Hepatocyte (in vitro differentiated cells): ENCODE measurements around the gene C4BPA. TPM values are rescaled to one million over a fixed set of nuclear protein-coding genes. Genes with fewer than 3 reads are reported as not detected.

Experiments
- DNase-seq: peaks from one replicate; pipeline ENCODE4 v3.0.0-alpha.2; 2016; ENCODE audit warnings: low spot score
- H2AFZ ChIP-seq: fragments of 200-600 bp; sonication (generic); 2 replicates; pipeline ENCODE4 v1.6.0; 2016; ENCODE audit warnings: antibody characterized with exemption, mild to moderate bottlenecking
- H3K27ac ChIP-seq: fragments of 200-600 bp; sonication (generic); 2 replicates; pipeline ENCODE4 v1.5.1; 2016; ENCODE audit warnings: mild to moderate bottlenecking
- H3K27me3 ChIP-seq: fragments of 200-600 bp; sonication (generic); 2 replicates; pipeline ENCODE4 v1.6.1; 2016
- H3K36me3 ChIP-seq: fragments of 200-600 bp; sonication (generic); replicated peaks from 2 replicates; pipeline ENCODE4 v1.5.1; 2016; ENCODE audit warnings: low read depth; ENCODE audit not compliant: insufficient read depth
- H3K4me1 ChIP-seq: fragments of 200-600 bp; sonication (generic); 2 replicates; pipeline ENCODE4 v1.5.1; 2016; ENCODE audit warnings: mild to moderate bottlenecking, moderate library complexity; ENCODE audit not compliant: insufficient read depth
- H3K4me2 ChIP-seq: fragments of 200-600 bp; sonication (generic); 2 replicates; pipeline ENCODE4 v1.6.0; 2016
- H3K4me3 ChIP-seq: fragments of 200-600 bp; sonication (generic); 2 replicates; pipeline ENCODE4 v1.5.1; 2016; ENCODE audit warnings: mild to moderate bottlenecking
- H3K79me2 ChIP-seq: fragments of 200-600 bp; sonication (generic); 2 replicates; pipeline ENCODE4 v1.6.0; 2017; ENCODE audit warnings: mild to moderate bottlenecking
- H3K9me2 ChIP-seq: fragments of 200-600 bp; sonication (generic); replicated peaks from 2 replicates; pipeline ENCODE4 v1.6.0; 2017; ENCODE audit warnings: mild to moderate bottlenecking; ENCODE audit not compliant: insufficient read depth
- H3K9me3 ChIP-seq: fragments of 200-600 bp; sonication (generic); 2 replicates; pipeline ENCODE4 v1.5.1; 2016; ENCODE audit warnings: low read depth, mild to moderate bottlenecking
- H4K20me1 ChIP-seq: fragments of 200-600 bp; sonication (generic); 2 replicates; pipeline ENCODE4 v1.6.0; 2016; ENCODE audit warnings: mild to moderate bottlenecking; ENCODE audit not compliant: insufficient read depth, poor library complexity, severe bottlenecking
- CTCF ChIP-seq: fragments of 200-600 bp; sonication (generic); IDR thresholded peaks from 2 replicates; pipeline ENCODE4 v1.5.1; 2016; ENCODE audit warnings: antibody characterized with exemption, mild to moderate bottlenecking; ENCODE audit not compliant: poor library complexity
- EZH2 ChIP-seq: fragments of 200-600 bp; sonication (generic); IDR thresholded peaks from 2 replicates; pipeline ENCODE4 v1.6.1; 2016; ENCODE audit warnings: antibody characterized with exemption, mild to moderate bottlenecking, borderline replicate concordance
- EZH2phosphoT487 ChIP-seq: fragments of 200-600 bp; sonication (generic); IDR thresholded peaks from one replicate; pipeline ENCODE4 v1.6.1; 2018; ENCODE audit warnings: antibody characterized with exemption, mild to moderate bottlenecking, low read depth, moderate library complexity; ENCODE audit not compliant: unreplicated experiment, severe bottlenecking
- WGBS: methylation state at CpG from one replicate; pipeline ENCODE4 v1.1.6; 2016; ENCODE audit warnings: low lambda C conversion rate; ENCODE audit errors: missing lambda C conversion rate; 5-methylcytosine and 5-hydroxymethylcytosine counted together
- polyA plus RNA-seq: library from polyadenylated mRNA; unstranded; fragments of >200 nt; fragmentation: Nextera tagmentation; extraction: Ambion mirVana; gene quantifications from 2 replicates; pipeline ENCODE4 v1.2.1, GENCODE V29; 2016
- total RNA-seq: library from RNA; depleted of rRNA; stranded (reverse); fragments of >200 nt; gene quantifications from 2 replicates; pipeline ENCODE4 v1.2.3, GENCODE V29; 2014

The C4BPA gene
- total and polyA plus RNA-seq, 2 experiments from 2014 or later = 12.4 to 17.2 TPM

GRCh38 chr1:207059881-207060280 lies 44.2 kb upstream of the C4BPA start:
- no peak overlapping the region for H2AFZ ChIP-seq
- H4K20me1 ChIP-seq = no peaks in the 10 kb centered on the region
- WGBS = 90% methylated on average over 4 of the region's 4 CpGs
- DNase-seq = no peak
- no peaks in the 10 kb centered on the region for H3K9me2 ChIP-seq
- no peaks in the 10 kb centered on the region for H3K27me3 ChIP-seq
- no peaks in the 10 kb centered on the region for H3K9me3 ChIP-seq
- no peak overlapping the region for H3K4me3 ChIP-seq
- TF ChIP-seq EZH2phosphoT487 (no peak), EZH2 (no peak), CTCF (no peak)
- no peaks in the 10 kb centered on the region for H3K36me3 ChIP-seq
- H3K79me2 ChIP-seq = peaks cover 3% of the 10 kb centered on the region
- H3K27ac ChIP-seq = no peak overlapping the region
- H3K4me1 ChIP-seq = no peaks in the 10 kb centered on the region
- no peak overlapping the region for H3K4me2 ChIP-seq

GRCh38 chr1:207060596-207060995 lies 43.4 kb upstream of the C4BPA start:
- Histone ChIP-seq H2AFZ (no peak overlapping the region), H3K79me2 (peaks cover 3% of the 10 kb centered on the region)

GRCh38 chr1:207062058-207062457 lies 42.0 kb upstream of the C4BPA start:
- no peaks in the 10 kb centered on the region for H3K9me3 ChIP-seq
- H3K9me2 ChIP-seq = no peaks in the 10 kb centered on the region
- H4K20me1 ChIP-seq = no peaks in the 10 kb centered on the region
- H2AFZ ChIP-seq = no peak overlapping the region
- H3K27ac ChIP-seq = no peak overlapping the region
- no peaks in the 10 kb centered on the region for H3K36me3 ChIP-seq
- TF ChIP-seq CTCF (no peak), EZH2 (no peak), EZH2phosphoT487 (no peak)
- H3K4me1 ChIP-seq = no peaks in the 10 kb centered on the region
- no peak overlapping the region for H3K4me2 ChIP-seq
- no peaks in the 10 kb centered on the region for H3K27me3 ChIP-seq
- no peak for DNase-seq
- peaks cover 3% of the 10 kb centered on the region for H3K79me2 ChIP-seq
- WGBS = 83% methylated on average over 1 of the region's 1 CpG
- H3K4me3 ChIP-seq = no peak overlapping the region

More at GRCh38 chr1:207060596-207060995, 43.4 kb upstream of the C4BPA start:
- Histone ChIP-seq H3K4me2 (no peak overlapping the region), H3K9me2 (no peaks in the 10 kb centered on the region), H3K9me3 (no peaks in the 10 kb centered on the region), H3K4me3 (no peak overlapping the region), H3K36me3 (no peaks in the 10 kb centered on the region), H4K20me1 (no peaks in the 10 kb centered on the region), H3K4me1 (no peaks in the 10 kb centered on the region), H3K27ac (no peak overlapping the region), H3K27me3 (no peaks in the 10 kb centered on the region)
- WGBS = 62% methylated on average over 3 of the region's 3 CpGs
- DNase-seq = no peak
- TF ChIP-seq CTCF (no peak), EZH2 (no peak), EZH2phosphoT487 (no peak)

- peaks cover 2% of the 10 kb centered on the region for H3K79me2 ChIP-seq
- H3K27ac ChIP-seq = no peak overlapping the region
- TF ChIP-seq CTCF = no peak
- no peak for TF ChIP-seq EZH2
- no peak for TF ChIP-seq EZH2phosphoT487
- no peak overlapping the region for H2AFZ ChIP-seq
- no peaks in the 10 kb centered on the region for H3K36me3 ChIP-seq
- no peaks in the 10 kb centered on the region for H3K4me1 ChIP-seq
- no peaks in the 10 kb centered on the region for H3K9me2 ChIP-seq
- H3K27me3 ChIP-seq = no peaks in the 10 kb centered on the region
- no peak overlapping the region for H3K4me2 ChIP-seq
- H3K4me3 ChIP-seq = no peak overlapping the region
- WGBS = 96% methylated on average over 5 of the region's 5 CpGs
- no peaks in the 10 kb centered on the region for H4K20me1 ChIP-seq
- H3K9me3 ChIP-seq = no peaks in the 10 kb centered on the region
- DNase-seq = no peak
Measured at GRCh38 chr1:207063014-207063413, 41.0 kb upstream of the C4BPA start.
